22Rv1 (cell line): ENCODE results near the gene TTC38.

ENCODE experiments used
- CTCF ChIP-seq: fragments of 450-650 bp; IDR thresholded peaks from 2 replicates; pipeline ENCODE4 v1.5.1; 2017; ENCODE audit warnings: mild to moderate bottlenecking
- ZFX ChIP-seq: fragments of 450-650 bp; IDR thresholded peaks from 2 replicates; pipeline ENCODE4 v1.6.1; 2017; ENCODE audit warnings: antibody characterized with exemption, borderline replicate concordance

GRCh38 chr22:46328797-46329196 lies 61.0 kb downstream of the TTC38 start:
- TF ChIP-seq CTCF, result no peak
- TF ChIP-seq ZFX, result no peak
